ENCODE results near the gene HPS3. TPM values are rescaled to one million over a fixed set of nuclear protein-coding genes. Genes with fewer than 3 reads are reported as not detected.
A peak's percentile ranks its signal among the peaks of the same experiment; 100 is the strongest.
"Not testable (repeated sequence)": the region's sequence is repeated elsewhere in the genome, so short reads cannot be mapped to it uniquely, and the experiment has no call there.

The HPS3 gene
- total RNA-seq, 2 experiments from 2014 or later = 24.8 to 29.4 TPM

- Mint-ChIP-seq H3K4me1 (peaks cover 8% of the 10 kb centered on the region), H3K4me3 (no peak overlapping the region), H3K27ac (no peak overlapping the region), H3K27me3 (no peaks in the 10 kb centered on the region), H3K9me3 (no peaks in the 10 kb centered on the region), H3K36me3 (ENCODE audit: low read depth) (peaks cover 11% of the 10 kb centered on the region)
- no peak for DNase-seq
- CTCF ChIA-PET = interaction anchor here (0.6 kb wide), 1 partner anchor 425 kb away, joined by 3 read pairs; no protein-coding TSS in a partner anchor
- POLR2A ChIA-PET = no interaction called here
These were observed 49.8 kb downstream of the HPS3 start for GRCh38 chr3:149179220-149179619.

GRCh38 chr3:149180057-149180573 is 50.7 kb downstream of the HPS3 start:
- Mint-ChIP-seq H3K27ac (no peak overlapping the region), H3K27me3 (no peaks in the 10 kb centered on the region), H3K4me1 (peaks cover 2% of the 10 kb centered on the region), H3K4me3 (no peak overlapping the region), H3K9me3 (no peaks in the 10 kb centered on the region), H3K36me3 (ENCODE audit: low read depth) (peaks cover 10% of the 10 kb centered on the region)
- ChIA-PET POLR2A (interaction anchor here (0.5 kb wide), 1 partner anchor 15 kb away, joined by 3 read pairs; no protein-coding TSS in a partner anchor), CTCF (interaction anchor here (0.6 kb wide), 1 partner anchor 367 kb away, joined by 3 read pairs; no protein-coding TSS in a partner anchor)
- DNase-seq = no peak

DNA sequence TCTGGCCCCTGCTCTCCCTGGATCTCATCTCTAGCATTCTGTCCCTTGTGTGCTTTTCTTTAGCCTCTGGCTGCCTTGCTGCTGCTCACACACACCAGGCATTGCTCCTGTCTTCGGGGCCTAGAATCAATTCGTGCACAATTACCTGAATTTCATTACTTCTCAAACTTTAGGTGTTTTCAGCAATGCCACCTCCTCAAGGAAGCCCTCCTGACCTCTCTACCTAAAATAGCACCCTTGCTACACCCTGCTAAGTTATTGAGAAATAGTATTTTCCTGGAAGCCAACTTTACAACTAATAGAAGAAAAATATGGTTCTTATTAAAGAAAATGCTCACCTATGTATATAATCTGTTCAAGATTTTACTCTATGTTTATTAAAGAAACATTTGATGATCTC is 51.7 kb downstream of the HPS3 start:
- Mint-ChIP-seq H3K4me1 (no peaks in the 10 kb centered on the region), H3K9me3 (no peaks in the 10 kb centered on the region), H3K4me3 (no peak overlapping the region), H3K27me3 (no peaks in the 10 kb centered on the region), H3K27ac (no peak overlapping the region), H3K36me3 (ENCODE audit: low read depth) (peaks cover 4% of the 10 kb centered on the region)
- CTCF ChIA-PET = no interaction called here
- POLR2A ChIA-PET = no interaction called here
- DNase-seq = no peak

DNA sequence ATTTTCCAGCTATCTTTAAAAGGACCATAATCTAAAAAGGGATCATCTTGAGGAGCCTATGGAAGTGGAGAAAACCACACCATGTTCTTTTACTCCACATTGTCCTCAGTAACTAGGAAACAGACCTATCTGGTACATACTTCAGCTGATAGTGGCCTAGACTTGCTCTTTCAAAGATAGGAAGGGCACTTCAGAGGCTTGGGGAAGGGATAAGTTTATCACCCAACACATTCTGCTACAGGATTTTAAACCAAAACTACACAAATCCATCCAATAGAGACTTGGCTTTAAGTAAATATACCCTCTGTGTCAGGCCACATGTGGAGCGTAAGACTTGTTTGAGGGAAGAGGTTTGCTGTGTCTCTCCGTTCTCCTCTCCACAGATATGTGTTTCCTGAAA is 56.8 kb downstream of the HPS3 start:
- Mint-ChIP-seq H3K4me1 (no peaks in the 10 kb centered on the region), H3K36me3 (ENCODE audit: low read depth) (no peaks in the 10 kb centered on the region)

DNA sequence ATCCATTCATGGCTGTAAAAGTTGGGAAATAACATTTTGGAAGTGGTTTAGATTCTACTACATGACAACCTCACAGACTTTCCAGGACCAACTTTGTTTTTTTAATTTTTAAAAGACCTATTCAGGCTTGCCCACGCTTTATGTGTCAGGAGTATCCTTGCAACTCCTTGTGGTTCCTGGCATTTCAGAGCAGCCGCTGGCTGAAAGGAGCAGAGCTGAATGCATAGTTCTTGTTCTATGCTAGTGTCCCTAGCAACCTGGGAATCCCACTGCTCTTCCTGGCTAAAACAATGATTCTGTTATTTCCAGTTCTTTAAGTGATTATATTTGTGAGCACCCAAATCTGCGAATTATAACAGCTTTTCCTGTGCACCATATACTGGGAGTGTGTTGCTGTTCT is 57.3 kb downstream of the HPS3 start:
- Mint-ChIP-seq H3K27ac (no peak overlapping the region), H3K4me3 (no peak overlapping the region), H3K4me1 (no peaks in the 10 kb centered on the region), H3K9me3 (no peaks in the 10 kb centered on the region), H3K36me3 (ENCODE audit: low read depth) (no peaks in the 10 kb centered on the region), H3K27me3 (peaks cover 13% of the 10 kb centered on the region)
- CTCF ChIA-PET = no interaction called here
- POLR2A ChIA-PET = no interaction called here
- DNase-seq = no peak

More for the DNA sequence above, 56.8 kb downstream of the HPS3 start:
- H3K9me3 Mint-ChIP-seq = no peaks in the 10 kb centered on the region
- H3K27ac Mint-ChIP-seq = no peak overlapping the region
- H3K4me3 Mint-ChIP-seq = no peak overlapping the region
- H3K27me3 Mint-ChIP-seq = peaks cover 12% of the 10 kb centered on the region
- no peak for DNase-seq
- POLR2A ChIA-PET = no interaction called here
- CTCF ChIA-PET = no interaction called here

- POLR2A ChIA-PET = no interaction called here
- Mint-ChIP-seq H3K4me3 (no peak overlapping the region), H3K27ac (no peak overlapping the region), H3K27me3 (peaks cover 17% of the 10 kb centered on the region), H3K36me3 (ENCODE audit: low read depth) (no peaks in the 10 kb centered on the region), H3K4me1 (no peaks in the 10 kb centered on the region), H3K9me3 (no peaks in the 10 kb centered on the region)
- CTCF ChIA-PET = interaction anchor here (0.6 to 0.7 kb wide), 2 partner anchors 63 to 198 kb away, joined by 3 to 5 read pairs; no protein-coding TSS in a partner anchor
- no peak for DNase-seq
These were observed 59.1 kb downstream of the HPS3 start for GRCh38 chr3:149188494-149188893.

GRCh38 chr3:149195221-149195620 is 65.8 kb downstream of the HPS3 start:
- ChIA-PET CTCF (no interaction called here), POLR2A (no interaction called here)
- H3K27ac Mint-ChIP-seq = no peak overlapping the region
- no peak for DNase-seq
- no peaks in the 10 kb centered on the region for H3K9me3 Mint-ChIP-seq
- H3K4me1 Mint-ChIP-seq = no peaks in the 10 kb centered on the region
- H3K36me3 Mint-ChIP-seq (ENCODE audit: low read depth) = no peaks in the 10 kb centered on the region
- H3K4me3 Mint-ChIP-seq = no peak overlapping the region
- H3K27me3 Mint-ChIP-seq = peaks cover 50% of the 10 kb centered on the region

DNA sequence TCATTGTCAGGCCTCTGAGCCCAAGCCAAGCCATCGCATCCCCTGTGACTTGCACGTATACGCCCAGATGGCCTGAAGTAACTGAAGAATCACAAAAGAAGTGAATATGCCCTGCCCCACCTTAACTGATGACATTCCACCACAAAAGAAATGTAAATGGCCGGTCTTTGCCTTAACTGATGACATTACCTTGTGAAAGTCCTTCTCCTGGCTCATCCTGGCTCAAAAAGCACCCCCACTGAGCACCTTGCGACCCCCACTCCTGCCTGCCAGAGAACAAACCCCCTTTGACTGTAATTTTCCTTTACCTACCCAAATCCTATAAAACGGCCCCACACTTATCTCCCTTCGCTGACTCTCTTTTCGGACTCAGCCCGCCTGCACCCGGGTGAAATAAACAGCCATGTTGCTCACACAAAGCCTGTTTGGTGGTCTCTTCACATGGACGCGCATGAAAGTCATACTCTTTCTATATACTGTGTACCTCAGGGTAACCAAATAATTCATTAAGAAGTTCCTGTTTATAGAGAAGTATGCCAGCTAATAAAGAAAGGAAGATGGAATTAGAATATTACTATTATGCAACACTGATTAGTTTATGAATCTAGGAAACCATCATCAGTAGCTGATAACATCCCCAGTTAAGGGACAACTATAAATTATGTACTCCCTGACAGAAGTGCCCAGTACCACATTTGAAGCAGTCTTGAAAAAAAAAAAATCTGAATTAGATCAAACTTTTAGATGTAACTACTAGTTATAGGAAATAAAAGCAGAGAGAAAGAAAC is 67.6 kb downstream of the HPS3 start:
- POLR2A ChIA-PET; H3K9me3 Mint-ChIP-seq; H3K36me3 Mint-ChIP-seq (ENCODE audit: low read depth); H3K4me3 Mint-ChIP-seq; H3K4me1 Mint-ChIP-seq; H3K27ac Mint-ChIP-seq; DNase-seq: not testable (repeated sequence)
- peaks cover 49% of the 10 kb centered on the region for H3K27me3 Mint-ChIP-seq
- CTCF ChIA-PET = interaction anchor here (0.6 kb wide), 1 partner anchor 105 kb away, joined by 4 read pairs; no protein-coding TSS in a partner anchor

- H3K9me3 Mint-ChIP-seq = no peaks in the 10 kb centered on the region
- H3K4me1 Mint-ChIP-seq = no peaks in the 10 kb centered on the region
- ChIA-PET CTCF (interaction anchor here (0.6 kb wide), 1 partner anchor 104 kb away, joined by 4 read pairs; no protein-coding TSS in a partner anchor), POLR2A (no interaction called here)
- no peaks in the 10 kb centered on the region for H3K36me3 Mint-ChIP-seq (ENCODE audit: low read depth)
- H3K4me3 Mint-ChIP-seq = no peak overlapping the region
- DNase-seq = no peak
- H3K27ac Mint-ChIP-seq = no peak overlapping the region
- peaks cover 49% of the 10 kb centered on the region for H3K27me3 Mint-ChIP-seq
These were observed 68.2 kb downstream of the HPS3 start for GRCh38 chr3:149197669-149198068.

- H3K27me3 Mint-ChIP-seq = peaks cover 45% of the 10 kb centered on the region
These were observed 69.2 kb downstream of the HPS3 start for GRCh38 chr3:149198611-149199010.

GRCh38 chr3:149199474-149199873 is 70.0 kb downstream of the HPS3 start:
- POLR2A ChIA-PET = no interaction called here
- Mint-ChIP-seq H3K36me3 (ENCODE audit: low read depth) (no peaks in the 10 kb centered on the region), H3K27ac (no peak overlapping the region)

More at GRCh38 chr3:149198611-149199010, 69.2 kb downstream of the HPS3 start:
- ChIA-PET POLR2A (no interaction called here), CTCF (no interaction called here)
- DNase-seq = no peak
- peaks cover 2% of the 10 kb centered on the region for H3K4me1 Mint-ChIP-seq
- H3K9me3 Mint-ChIP-seq = no peaks in the 10 kb centered on the region
- H3K4me3 Mint-ChIP-seq = no peak overlapping the region
- no peaks in the 10 kb centered on the region for H3K36me3 Mint-ChIP-seq (ENCODE audit: low read depth)
- no peak overlapping the region for H3K27ac Mint-ChIP-seq

GRCh38 chr3:149203758-149204157 is 74.3 kb downstream of the HPS3 start:
- peaks cover 29% of the 10 kb centered on the region for H3K27me3 Mint-ChIP-seq
- CTCF ChIA-PET = interaction anchor here (1.2 to 1.3 kb wide), 2 partner anchors 8 to 11 kb away, joined by 3 to 4 read pairs; no protein-coding TSS in a partner anchor

More at GRCh38 chr3:149199474-149199873, 70.0 kb downstream of the HPS3 start:
- DNase-seq = no peak
- peaks cover 43% of the 10 kb centered on the region for H3K27me3 Mint-ChIP-seq
- H3K4me3 Mint-ChIP-seq = no peak overlapping the region
- H3K4me1 Mint-ChIP-seq = peaks cover 11% of the 10 kb centered on the region
- H3K9me3 Mint-ChIP-seq = no peaks in the 10 kb centered on the region
- CTCF ChIA-PET = no interaction called here

GRCh38 chr3:149204390-149204991 is 75.1 kb downstream of the HPS3 start:
- H3K9me3 Mint-ChIP-seq = no peaks in the 10 kb centered on the region
- ChIA-PET POLR2A (no interaction called here), CTCF (no interaction called here)
- no peak overlapping the region for H3K4me3 Mint-ChIP-seq
- peaks cover 31% of the 10 kb centered on the region for H3K27me3 Mint-ChIP-seq
- H3K4me1 Mint-ChIP-seq = peaks cover 12% of the 10 kb centered on the region
- no peaks in the 10 kb centered on the region for H3K36me3 Mint-ChIP-seq (ENCODE audit: low read depth)
- H3K27ac Mint-ChIP-seq = no peak overlapping the region
- no peak for DNase-seq

More at GRCh38 chr3:149203758-149204157, 74.3 kb downstream of the HPS3 start:
- POLR2A ChIA-PET = no interaction called here
- Mint-ChIP-seq H3K36me3 (ENCODE audit: low read depth) (no peaks in the 10 kb centered on the region), H3K4me1 (peaks cover 12% of the 10 kb centered on the region), H3K9me3 (no peaks in the 10 kb centered on the region), H3K27ac (no peak overlapping the region), H3K4me3 (no peak overlapping the region)
- peak; percentile 9 for DNase-seq
